Tibial nerve (tissue), 4 donors: Measurements from ENCODE around the gene AANAT. TPM values are rescaled to one million over a fixed set of nuclear protein-coding genes. Genes with fewer than 3 reads are reported as not detected.

Source experiments
- DNase-seq, 2 donors: peaks; one replicate each; pipeline ENCODE4 v3.0.0-alpha.2; 2019; ENCODE audit warnings: low spot score in 2 of 2
- H3K27ac ChIP-seq, 4 donors: fragments of 200-600 bp; sonication (generic) in 3 of 4; one replicate each; pipeline ENCODE4 v1.5.1; 2017 to 2019; ENCODE audit warnings: mild to moderate bottlenecking in 1 of 4
- H3K27me3 ChIP-seq, 2 donors: fragments of 200-600 bp; sonication (generic) in 1 of 2; one replicate each; pipeline versions ENCODE4 v1.5.1 to v1.6.0; 2017 to 2019
- H3K36me3 ChIP-seq, 3 donors: fragments of 200-600 bp; sonication (generic); one replicate each; pipeline ENCODE4 v1.5.1; 2018 to 2019
- H3K4me1 ChIP-seq, 4 donors: fragments of 200-600 bp; sonication (generic) in 3 of 4; one replicate each; pipeline ENCODE4 v1.5.1; 2017 to 2019
- H3K4me3 ChIP-seq, 4 donors: fragments of 200-600 bp; sonication (generic) in 3 of 4; one replicate each; pipeline ENCODE4 v1.5.1; 2017 to 2019; ENCODE audit warnings: mild to moderate bottlenecking in 1 of 4, moderate library complexity in 1 of 4
- H3K9me3 ChIP-seq, 4 donors: fragments of 200-600 bp; sonication (generic) in 3 of 4; one replicate each; pipeline ENCODE4 v1.5.1; 2017 to 2019
- CTCF ChIP-seq, 5 experiments: fragments of 200-600 bp in 3 of 5; fragments of 450-650 bp in 2 of 5; sonication (generic) in 3 of 5; IDR thresholded peaks; one replicate each; pipeline ENCODE4 v1.5.1; 2016 to 2019; ENCODE audit warnings: antibody characterized with exemption in 5 of 5, mild to moderate bottlenecking in 3 of 5, moderate library complexity in 2 of 5
- EP300 ChIP-seq, 2 donors: sonication (generic); formaldehyde crosslinking; IDR thresholded peaks; one replicate each; pipeline ENCODE4 v1.6.1; 2017; ENCODE audit warnings: antibody characterized with exemption in 2 of 2, mild to moderate bottlenecking in 1 of 2
- POLR2A ChIP-seq, 2 donors: fragments of 450-650 bp; IDR thresholded peaks; one replicate each; pipeline ENCODE4 v1.6.1; 2017; ENCODE audit warnings: antibody characterized with exemption in 2 of 2, mild to moderate bottlenecking in 2 of 2, moderate library complexity in 2 of 2
- WGBS, 2 donors: methylation state at CpG; one replicate each; pipeline ENCODE4 v1.1.5; 2018; 5-methylcytosine and 5-hydroxymethylcytosine counted together
- total RNA-seq, 4 donors: library from RNA; depleted of rRNA; stranded (reverse); fragments of >200 nt; gene quantifications; one replicate each; pipeline ENCODE4 v1.1.0, GENCODE V29; 2016

AANAT gene
- total RNA-seq, 4 donors from 2014 or later: not detected

GRCh38 chr17:76472258-76472645 is 4.8 kb downstream of the AANAT start:
- H3K4me1 ChIP-seq: no peaks in the 10 kb centered on the region
- peaks cover 0 to 78% (median 9%) of the 10 kb centered on the region in 3 donors for H3K36me3 ChIP-seq
- H3K27me3 ChIP-seq: no peaks in the 10 kb centered on the region
- TF ChIP-seq EP300 (IDR thresholded peaks at IDR 0.05) (no peak), POLR2A (IDR thresholded peaks at IDR 0.05) (no peak), CTCF (IDR thresholded peaks at IDR 0.05) (no peak)
- H3K27ac ChIP-seq: no peak overlapping the region
- no peak overlapping the region for H3K4me3 ChIP-seq
- H3K9me3 ChIP-seq: no peaks in the 10 kb centered on the region
- 86 to 92% methylated on average over 11 to 15 of the region's 15 CpGs for WGBS, 2 donors
- DNase-seq: no peak

- no peak for DNase-seq
- 87 to 94% methylated on average over 5 to 7 of the region's 11 CpGs for WGBS, 2 donors
- Histone ChIP-seq H3K27me3 (no peaks in the 10 kb centered on the region), H3K36me3 (peaks cover 0 to 83% (median 9%) of the 10 kb centered on the region in 3 donors), H3K4me1 (no peaks in the 10 kb centered on the region), H3K27ac (no peak overlapping the region), H3K9me3 (no peaks in the 10 kb centered on the region), H3K4me3 (no peak overlapping the region)
- no peak for TF ChIP-seq EP300 (IDR thresholded peaks at IDR 0.05)
- TF ChIP-seq CTCF (IDR thresholded peaks at IDR 0.05): no peak
- no peak for TF ChIP-seq POLR2A (IDR thresholded peaks at IDR 0.05)
Measured at GRCh38 chr17:76472726-76473125, 5.3 kb downstream of the AANAT start.

GRCh38 chr17:76473541-76473985 is 6.2 kb downstream of the AANAT start:
- H3K36me3 ChIP-seq: peaks cover 0 to 92% (median 9%) of the 10 kb centered on the region in 3 donors
- TF ChIP-seq CTCF (IDR thresholded peaks at IDR 0.05): no peak
- TF ChIP-seq EP300 (IDR thresholded peaks at IDR 0.05): no peak
- no peak for TF ChIP-seq POLR2A (IDR thresholded peaks at IDR 0.05)
- WGBS, 2 donors: 80 to 84% methylated on average over 12 to 14 of the region's 18 CpGs
- H3K27me3 ChIP-seq: no peaks in the 10 kb centered on the region
- peak overlapping the region in 1 of 4 donors; percentile 29 for H3K27ac ChIP-seq
- DNase-seq: no peak
- no peak overlapping the region for H3K4me3 ChIP-seq
- H3K9me3 ChIP-seq: no peaks in the 10 kb centered on the region
- no peaks in the 10 kb centered on the region for H3K4me1 ChIP-seq

GRCh38 chr17:76474238-76474637 is 6.8 kb downstream of the AANAT start:
- no peak for TF ChIP-seq CTCF (IDR thresholded peaks at IDR 0.05)
- no peak for TF ChIP-seq POLR2A (IDR thresholded peaks at IDR 0.05)
- no peak for TF ChIP-seq EP300 (IDR thresholded peaks at IDR 0.05)
- no peak overlapping the region for H3K4me3 ChIP-seq
- no peaks in the 10 kb centered on the region for H3K9me3 ChIP-seq
- H3K4me1 ChIP-seq: no peaks in the 10 kb centered on the region
- 88 to 93% methylated on average over 12 to 14 of the region's 14 CpGs for WGBS, 2 donors
- no peak overlapping the region for H3K27ac ChIP-seq
- no peaks in the 10 kb centered on the region for H3K27me3 ChIP-seq
- no peak for DNase-seq
- peaks cover 0 to 98% (median 11%) of the 10 kb centered on the region in 3 donors for H3K36me3 ChIP-seq

GRCh38 chr17:76474894-76475293 is 7.5 kb downstream of the AANAT start:
- 89 to 94% methylated on average over 15 of the region's 15 CpGs for WGBS, 2 donors
- Histone ChIP-seq H3K27me3 (no peaks in the 10 kb centered on the region), H3K27ac (no peak overlapping the region), H3K36me3 (peaks cover 0 to 96% (median 15%) of the 10 kb centered on the region in 3 donors), H3K4me1 (no peaks in the 10 kb centered on the region), H3K4me3 (no peak overlapping the region), H3K9me3 (no peaks in the 10 kb centered on the region)
- no peak for DNase-seq
- TF ChIP-seq EP300 (IDR thresholded peaks at IDR 0.05) (no peak), CTCF (IDR thresholded peaks at IDR 0.05) (no peak), POLR2A (IDR thresholded peaks at IDR 0.05) (no peak)
